Mesenchymal stem cell (in vitro differentiated cells and primary cell): Measurements from ENCODE around the gene L3MBTL1.

ENCODE experiments used
- DNase-seq: peaks from one replicate; pipeline ENCODE4 v3.0.0-alpha.2; 2013
- H2AFZ ChIP-seq: one replicate; pipeline ENCODE4 v1.6.1; 2013; ENCODE audit warnings: low read depth, mild to moderate bottlenecking, control low read depth, inconsistent platforms, low read length, moderate library complexity
- H2AK5ac ChIP-seq: 2 replicates; pipeline ENCODE4 v1.6.1; 2013; ENCODE audit warnings: low read length, moderate library complexity, mild to moderate bottlenecking, inconsistent platforms; ENCODE audit not compliant: severe bottlenecking
- H2BK120ac ChIP-seq: one replicate; pipeline ENCODE4 v1.6.1; 2013; ENCODE audit warnings: low read depth, mild to moderate bottlenecking, inconsistent platforms, low read length, moderate library complexity
- H2BK12ac ChIP-seq, 2 experiments: one replicate each; pipeline ENCODE4 v1.6.1; 2013; ENCODE audit warnings: inconsistent platforms in 2 of 2, low read length in 2 of 2, mild to moderate bottlenecking in 2 of 2, moderate library complexity in 2 of 2, control low read depth in 1 of 2
- H2BK15ac ChIP-seq: one replicate; pipeline ENCODE4 v1.6.1; 2013; ENCODE audit warnings: mild to moderate bottlenecking, low read depth, inconsistent platforms; ENCODE audit not compliant: poor library complexity, severe bottlenecking
- H2BK5ac ChIP-seq: 2 replicates; pipeline ENCODE4 v1.6.1; 2013; ENCODE audit warnings: low read depth, mild to moderate bottlenecking, low read length, control low read depth, inconsistent platforms; ENCODE audit not compliant: poor library complexity, severe bottlenecking
- H3K14ac ChIP-seq, 2 experiments: one replicate each; pipeline ENCODE4 v1.6.1; 2013; ENCODE audit warnings: inconsistent platforms in 2 of 2, low read length in 2 of 2, control low read depth in 1 of 2, mild to moderate bottlenecking in 1 of 2, moderate library complexity in 1 of 2
- H3K18ac ChIP-seq, 2 experiments: one replicate each; pipeline ENCODE4 v1.6.1; 2013; ENCODE audit warnings: inconsistent platforms in 2 of 2, low read length in 2 of 2, control low read depth in 1 of 2, low read depth in 1 of 2, mild to moderate bottlenecking in 1 of 2
- H3K23ac ChIP-seq, 2 experiments: one replicate each; pipeline ENCODE4 v1.6.1; 2013; ENCODE audit warnings: inconsistent platforms in 2 of 2, low read length in 2 of 2, mild to moderate bottlenecking in 2 of 2, moderate library complexity in 2 of 2, control low read depth in 1 of 2
- H3K27ac ChIP-seq: 2 replicates; pipeline ENCODE4 v1.5.1; 2013; ENCODE audit warnings: mild to moderate bottlenecking, moderate library complexity, low read length, control low read depth, inconsistent platforms; ENCODE audit not compliant: poor library complexity, severe bottlenecking
- H3K27me3 ChIP-seq, 2 experiments: 2 replicates each; pipeline versions ENCODE4 v1.6.1 to v1.7.0; 2013; ENCODE audit warnings: low read length in 2 of 2, mild to moderate bottlenecking in 2 of 2, moderate library complexity in 2 of 2, control low read depth in 1 of 2, inconsistent platforms in 1 of 2; ENCODE audit not compliant: control insufficient read depth in 1 of 2, insufficient read depth in 1 of 2
- H3K36me3 ChIP-seq, 2 experiments: 2 replicates each; pipeline versions ENCODE4 v1.6.1 to v1.7.0; 2013; ENCODE audit warnings: low read length in 2 of 2, control low read depth in 1 of 2, inconsistent platforms in 1 of 2, low read depth in 1 of 2, mild to moderate bottlenecking in 1 of 2; ENCODE audit not compliant: insufficient read depth in 2 of 2, control insufficient read depth in 1 of 2
- H3K4ac ChIP-seq, 2 experiments: one replicate each; pipeline ENCODE4 v1.6.1; 2013; ENCODE audit warnings: inconsistent platforms in 2 of 2, low read length in 2 of 2, mild to moderate bottlenecking in 2 of 2, moderate library complexity in 2 of 2, control low read depth in 1 of 2, low read depth in 1 of 2
- H3K4me1 ChIP-seq: 2 replicates; pipeline ENCODE4 v1.6.1; 2013; ENCODE audit warnings: low read depth, low read length, control low read depth; ENCODE audit not compliant: control insufficient read depth, insufficient read depth
- H3K4me2 ChIP-seq: 2 replicates; pipeline ENCODE4 v1.6.1; 2013; ENCODE audit warnings: low read length, mild to moderate bottlenecking, inconsistent platforms; ENCODE audit not compliant: poor library complexity, severe bottlenecking
- H3K4me3 ChIP-seq, 2 experiments: 2 replicates each; pipeline versions ENCODE4 v1.5.1 to v1.7.0; 2013; ENCODE audit warnings: low read length in 2 of 2, mild to moderate bottlenecking in 2 of 2, control low read depth in 1 of 2, low read depth in 1 of 2; ENCODE audit not compliant: insufficient read depth in 1 of 2
- H3K79me1 ChIP-seq: replicated peaks from 2 replicates; pipeline ENCODE4 v1.6.1; 2013; ENCODE audit warnings: mild to moderate bottlenecking, control low read depth, low read length, inconsistent platforms; ENCODE audit not compliant: poor library complexity, severe bottlenecking
- H3K9ac ChIP-seq: 2 replicates; pipeline ENCODE4 v1.7.0; 2013; ENCODE audit warnings: mild to moderate bottlenecking, low read length, moderate library complexity
- H3K9me3 ChIP-seq: 2 replicates; pipeline ENCODE4 v1.7.0; 2013; ENCODE audit warnings: mild to moderate bottlenecking, low read length; ENCODE audit not compliant: control insufficient read depth
- H4K8ac ChIP-seq: one replicate; pipeline ENCODE4 v1.6.1; 2013; ENCODE audit warnings: inconsistent platforms, mild to moderate bottlenecking, low read length, moderate library complexity
- H4K91ac ChIP-seq: one replicate; pipeline ENCODE4 v1.6.1; 2013; ENCODE audit warnings: mild to moderate bottlenecking, low read length, inconsistent platforms
- WGBS: methylation state at CpG from one replicate; pipeline ENCODE4 v1.1.7; 2013; ENCODE audit warnings: mixed read lengths; 5-methylcytosine and 5-hydroxymethylcytosine counted together

Gene L3MBTL1

DNA sequence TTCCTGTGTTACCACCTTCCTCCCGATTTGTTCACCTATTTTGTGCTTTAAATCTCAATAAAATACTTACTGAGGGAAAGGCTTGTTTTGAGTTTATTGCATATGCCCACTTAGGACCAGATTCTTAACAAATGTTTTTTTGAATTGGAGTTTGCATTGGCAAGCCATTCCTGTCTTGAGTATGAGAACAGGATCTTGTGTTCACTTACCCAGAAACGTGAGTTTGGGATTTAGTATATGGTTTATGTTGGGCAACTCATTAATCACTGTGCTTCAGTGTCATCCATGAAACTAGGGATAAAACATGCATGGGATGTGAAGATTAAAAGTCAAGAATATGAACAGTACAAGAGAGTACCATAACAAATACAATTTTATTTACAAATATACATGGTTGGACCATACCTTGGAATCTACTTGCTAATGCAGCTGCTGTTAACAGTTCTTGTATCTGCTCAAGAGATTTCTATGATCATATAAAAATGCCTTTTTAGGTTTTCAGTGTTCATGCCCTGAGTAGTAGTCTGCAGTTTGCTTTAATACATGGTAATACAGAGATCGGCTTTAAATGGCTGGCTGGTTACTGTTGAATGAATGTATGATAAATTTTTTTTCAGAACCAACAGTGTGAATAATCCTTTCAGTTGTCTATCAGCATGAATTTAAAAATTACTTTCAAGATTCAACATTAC lies 43.8 kb upstream of the L3MBTL1 start:
- no peak overlapping the region for H3K4ac ChIP-seq
- no peak overlapping the region for H2AK5ac ChIP-seq
- no peak overlapping the region for H2BK12ac ChIP-seq
- no peak overlapping the region for H2BK15ac ChIP-seq
- no peak overlapping the region for H2BK120ac ChIP-seq
- H3K18ac ChIP-seq, result no peak overlapping the region
- H4K8ac ChIP-seq, result no peak overlapping the region
- no peak overlapping the region for H3K9ac ChIP-seq
- 78% methylated on average over 1 of the region's 3 CpGs for WGBS
- H3K4me3 ChIP-seq, result no peak overlapping the region
- peaks cover 5% of the 10 kb centered on the region for H3K4me1 ChIP-seq
- no peak overlapping the region for H2BK5ac ChIP-seq
- H3K27me3 ChIP-seq, result no peaks in the 10 kb centered on the region
- no peak overlapping the region for H3K27ac ChIP-seq
- DNase-seq, result no peak
- H3K36me3 ChIP-seq, result peaks cover 35 to 94% of the 10 kb centered on the region in 2 experiments
- no peak overlapping the region for H4K91ac ChIP-seq
- no peak overlapping the region for H2AFZ ChIP-seq
- peaks cover 15% of the 10 kb centered on the region for H3K79me1 ChIP-seq
- no peaks in the 10 kb centered on the region for H3K9me3 ChIP-seq
- H3K23ac ChIP-seq, result no peak overlapping the region
- H3K4me2 ChIP-seq, result no peak overlapping the region
- H3K14ac ChIP-seq, result no peak overlapping the region

DNA sequence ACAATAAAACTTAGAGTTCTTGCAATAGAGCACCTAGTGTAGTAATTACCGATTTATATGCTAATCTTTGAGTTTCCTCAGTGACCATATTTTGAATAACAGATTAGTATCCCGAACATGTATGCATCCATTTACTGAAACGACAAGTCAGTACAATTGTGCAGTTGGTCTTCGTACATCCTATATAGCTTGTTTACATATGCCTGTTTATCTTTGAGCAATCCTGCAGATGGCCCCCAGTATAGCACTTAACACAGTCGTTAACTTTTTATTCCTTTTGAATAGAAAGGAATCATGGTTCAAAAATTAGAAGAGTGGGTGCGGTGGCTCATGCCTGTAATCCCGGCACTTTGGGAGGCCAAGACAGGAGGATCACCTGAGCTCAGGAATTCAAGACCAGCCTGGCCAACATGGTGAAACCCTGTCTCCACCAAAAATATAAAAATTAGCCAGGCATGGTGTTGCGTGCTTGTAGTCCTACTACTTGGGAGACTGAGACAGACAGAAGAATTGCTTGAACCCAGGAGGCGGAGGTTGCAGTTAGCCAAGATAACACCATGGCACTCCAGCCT lies 43.2 kb upstream of the L3MBTL1 start:
- 95% methylated on average over 9 of the region's 9 CpGs for WGBS
- no peak overlapping the region for H2AFZ ChIP-seq
- peaks cover 15% of the 10 kb centered on the region for H3K79me1 ChIP-seq
- no peak overlapping the region for H3K4me3 ChIP-seq
- no peak overlapping the region for H3K23ac ChIP-seq
- no peaks in the 10 kb centered on the region for H3K27me3 ChIP-seq
- no peak for DNase-seq
- H2AK5ac ChIP-seq, result no peak overlapping the region
- peaks cover 5% of the 10 kb centered on the region for H3K4me1 ChIP-seq
- H3K9me3 ChIP-seq, result no peaks in the 10 kb centered on the region
- no peak overlapping the region for H3K14ac ChIP-seq
- peaks cover 41 to 96% of the 10 kb centered on the region in 2 experiments for H3K36me3 ChIP-seq
- H3K27ac ChIP-seq, result no peak overlapping the region
- no peak overlapping the region for H3K18ac ChIP-seq
- H4K8ac ChIP-seq, result no peak overlapping the region
- H2BK15ac ChIP-seq, result no peak overlapping the region
- no peak overlapping the region for H2BK5ac ChIP-seq
- H3K4me2 ChIP-seq, result no peak overlapping the region
- no peak overlapping the region for H4K91ac ChIP-seq
- H3K9ac ChIP-seq, result no peak overlapping the region
- H2BK12ac ChIP-seq, result no peak overlapping the region
- H3K4ac ChIP-seq, result no peak overlapping the region
- no peak overlapping the region for H2BK120ac ChIP-seq

DNA sequence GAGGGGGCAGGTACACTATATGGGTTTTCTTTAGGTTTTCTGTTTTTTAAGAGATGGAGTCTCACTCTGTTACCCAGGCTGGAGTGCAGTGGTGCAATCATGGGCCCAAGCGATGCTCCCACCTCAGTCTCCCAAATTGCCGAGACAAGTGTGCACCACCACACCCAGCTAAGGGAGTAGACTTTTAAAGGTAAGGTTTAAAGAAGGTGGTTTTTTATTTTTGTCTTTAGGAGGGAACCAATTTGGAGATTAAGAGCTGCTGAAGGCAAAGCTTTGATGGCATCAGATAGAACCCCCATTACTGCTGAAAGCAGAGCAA lies 41.9 kb upstream of the L3MBTL1 start:
- no peak overlapping the region for H2BK15ac ChIP-seq
- no peak overlapping the region for H2BK120ac ChIP-seq
- H3K9me3 ChIP-seq, result no peaks in the 10 kb centered on the region
- H2AFZ ChIP-seq, result no peak overlapping the region
- no peak overlapping the region for H3K27ac ChIP-seq
- H3K4ac ChIP-seq, result no peak overlapping the region
- no peak overlapping the region for H3K18ac ChIP-seq
- H4K91ac ChIP-seq, result no peak overlapping the region
- no peak overlapping the region for H3K4me3 ChIP-seq
- DNase-seq, result no peak
- H3K23ac ChIP-seq, result no peak overlapping the region
- H3K79me1 ChIP-seq, result peaks cover 15% of the 10 kb centered on the region
- no peak overlapping the region for H2BK5ac ChIP-seq
- peaks cover 35 to 93% of the 10 kb centered on the region in 2 experiments for H3K36me3 ChIP-seq
- no peak overlapping the region for H3K9ac ChIP-seq
- no peak overlapping the region for H2BK12ac ChIP-seq
- no peaks in the 10 kb centered on the region for H3K27me3 ChIP-seq
- no peak overlapping the region for H2AK5ac ChIP-seq
- no peak overlapping the region for H4K8ac ChIP-seq
- WGBS, result 93% methylated on average over 2 of the region's 2 CpGs
- H3K4me1 ChIP-seq, result peaks cover 5% of the 10 kb centered on the region
- H3K14ac ChIP-seq, result no peak overlapping the region
- no peak overlapping the region for H3K4me2 ChIP-seq

DNA sequence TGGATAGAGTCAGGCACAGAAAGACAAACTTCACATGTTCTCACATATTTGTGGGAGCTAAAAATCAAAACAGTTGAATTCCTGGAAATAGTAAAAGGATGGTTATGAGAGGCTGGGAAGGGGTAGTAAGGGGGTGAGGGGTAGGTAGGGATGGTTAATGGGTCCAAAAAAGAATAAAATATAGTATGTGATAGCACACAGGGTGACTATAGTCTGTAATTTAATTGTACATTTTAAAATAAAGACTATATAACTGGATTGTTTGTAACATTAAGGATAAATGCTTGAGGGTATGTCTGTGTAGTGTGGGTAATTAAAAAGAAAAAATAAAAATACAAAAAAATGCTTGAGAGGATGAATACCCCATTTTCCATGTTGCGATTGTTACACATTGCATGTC lies 39.9 kb upstream of the L3MBTL1 start:
- Histone ChIP-seq H2BK15ac (no peak overlapping the region), H3K27me3 (no peaks in the 10 kb centered on the region), H2AK5ac (no peak overlapping the region), H3K14ac (no peak overlapping the region), H2BK5ac (no peak overlapping the region), H3K9me3 (no peaks in the 10 kb centered on the region), H2BK120ac (no peak overlapping the region), H3K27ac (no peak overlapping the region), H3K4me1 (peaks cover 11% of the 10 kb centered on the region), H2BK12ac (no peak overlapping the region), H4K91ac (no peak overlapping the region), H3K36me3 (peaks cover 38 to 86% of the 10 kb centered on the region in 2 experiments), H3K4me3 (no peak overlapping the region), H3K9ac (no peak overlapping the region), H4K8ac (no peak overlapping the region), H3K23ac (no peak overlapping the region), H3K4ac (no peak overlapping the region), H2AFZ (no peak overlapping the region), H3K18ac (no peak overlapping the region), H3K4me2 (no peak overlapping the region), H3K79me1 (peaks cover 15% of the 10 kb centered on the region)
- DNase-seq, result no peak
- WGBS, result no CpG with 5 or more reads among the region's 1 CpG
